Retinal pigment epithelial cell (primary cell): ENCODE results near the gene RBM4.
"Not testable (repeated sequence)": the region's sequence is repeated elsewhere in the genome, so short reads cannot be mapped to it uniquely, and the experiment has no call there.

ENCODE experiments used
- DNase-seq: peaks from one replicate; pipeline ENCODE4 v3.0.0-alpha.2; 2010; ENCODE audit warnings: low read depth
- H3K4me3 ChIP-seq: 2 replicates; pipeline ENCODE4 v1.5.1; 2011; ENCODE audit warnings: mild to moderate bottlenecking, low read length, control low read depth, moderate library complexity
- CTCF ChIP-seq: conservative IDR thresholded peaks from 2 replicates; pipeline ENCODE4 v1.5.1; 2011; ENCODE audit warnings: low read depth, low read length, control low read depth, inconsistent platforms

RBM4 gene

GRCh38 chr11:66638177-66639065 is at the start of gene RBM4:
TSS of gene RBM4 (plus strand) at chr11:66638703. CDS start at chr11:66639712, 1,009 bp downstream.
- H3K4me3 ChIP-seq: peak within 1 kb of the TSS; percentile 97
- TF ChIP-seq CTCF: peak; percentile 22
- DNase-seq: peak; percentile 100

- not testable (repeated sequence) for H3K4me3 ChIP-seq, DNase-seq
These were observed 49.2 kb upstream of the RBM4 start for GRCh38 chr11:66589315-66589714.

- TF ChIP-seq CTCF: no peak
- no peak for DNase-seq
- H3K4me3 ChIP-seq: no peak overlapping the region
These were observed 48.4 kb upstream of the RBM4 start for GRCh38 chr11:66589996-66590675.

- no peak for DNase-seq
- TF ChIP-seq CTCF: no peak
- H3K4me3 ChIP-seq: no peak overlapping the region
These were observed 47.3 kb upstream of the RBM4 start for GRCh38 chr11:66591175-66591574.

GRCh38 chr11:66592457-66593302 is 45.8 kb upstream of the RBM4 start, which contains the start of the genes CCDC87 and CCS:
TSS of gene CCDC87 (minus strand) at chr11:66593063. CDS start at chr11:66593015, 48 bp downstream.
TSS of gene CCS (plus strand) at chr11:66593185. CDS start at chr11:66593262, 77 bp downstream.
- peak; percentile 71 for DNase-seq
- H3K4me3 ChIP-seq: peak within 1 kb of the TSS; percentile 64
- peak; percentile 63 for TF ChIP-seq CTCF

GRCh38 chr11:66593303-66593635 is 45.2 kb upstream of the RBM4 start:
- DNase-seq: no peak
- H3K4me3 ChIP-seq: peak overlapping the region; percentile 64
- TF ChIP-seq CTCF: no peak

GRCh38 chr11:66593650-66594049 is 44.9 kb upstream of the RBM4 start:
- DNase-seq: no peak
- peak overlapping the region; percentile 64 for H3K4me3 ChIP-seq

More at GRCh38 chr11:66593650-66594049, 44.9 kb upstream of the RBM4 start:
- TF ChIP-seq CTCF: no peak
